GM20000 (cell line): ENCODE data around the gene TMEM167A.

ENCODE experiments used
- DNase-seq: peaks from one replicate; pipeline ENCODE4 v3.0.0; 2012; ENCODE audit warnings: low spot score
- TF ChIP-seq, protein P1 (sequence below): IDR thresholded peaks from 2 replicates; pipeline ENCODE4 v1.5.1; 2012; ENCODE audit warnings: mild to moderate bottlenecking, control low read depth; ENCODE audit errors: extremely low read depth, missing control alignments

The TMEM167A gene

DNA sequence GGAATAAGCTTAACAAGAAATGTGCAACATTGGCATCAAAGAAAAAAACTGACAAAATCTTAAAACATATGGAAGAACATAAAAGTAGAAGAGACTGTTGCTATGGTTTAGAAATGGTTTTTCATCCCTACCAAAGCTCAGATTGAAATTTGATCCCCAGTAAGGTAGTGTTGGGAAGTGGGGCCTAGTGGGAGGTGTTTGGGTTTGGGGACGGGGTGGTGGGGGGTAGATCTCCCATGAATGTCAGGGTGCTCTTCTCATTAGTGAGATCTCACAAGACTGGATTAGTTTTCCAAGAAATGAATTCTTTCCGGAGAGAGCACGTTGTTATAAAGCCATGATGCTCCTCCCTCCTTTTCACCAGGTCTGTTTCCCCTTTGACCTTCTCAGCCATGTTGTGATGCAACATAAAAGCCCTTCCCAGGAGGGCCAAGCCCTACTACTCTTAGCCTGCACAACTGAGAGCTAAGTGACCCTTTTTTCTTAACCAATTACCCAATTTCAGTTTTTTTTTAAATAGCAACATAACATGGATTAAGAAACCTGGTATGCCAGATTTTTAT, 10.6 kb downstream of the TMEM167A start:
- TF ChIP-seq, protein P1, sequence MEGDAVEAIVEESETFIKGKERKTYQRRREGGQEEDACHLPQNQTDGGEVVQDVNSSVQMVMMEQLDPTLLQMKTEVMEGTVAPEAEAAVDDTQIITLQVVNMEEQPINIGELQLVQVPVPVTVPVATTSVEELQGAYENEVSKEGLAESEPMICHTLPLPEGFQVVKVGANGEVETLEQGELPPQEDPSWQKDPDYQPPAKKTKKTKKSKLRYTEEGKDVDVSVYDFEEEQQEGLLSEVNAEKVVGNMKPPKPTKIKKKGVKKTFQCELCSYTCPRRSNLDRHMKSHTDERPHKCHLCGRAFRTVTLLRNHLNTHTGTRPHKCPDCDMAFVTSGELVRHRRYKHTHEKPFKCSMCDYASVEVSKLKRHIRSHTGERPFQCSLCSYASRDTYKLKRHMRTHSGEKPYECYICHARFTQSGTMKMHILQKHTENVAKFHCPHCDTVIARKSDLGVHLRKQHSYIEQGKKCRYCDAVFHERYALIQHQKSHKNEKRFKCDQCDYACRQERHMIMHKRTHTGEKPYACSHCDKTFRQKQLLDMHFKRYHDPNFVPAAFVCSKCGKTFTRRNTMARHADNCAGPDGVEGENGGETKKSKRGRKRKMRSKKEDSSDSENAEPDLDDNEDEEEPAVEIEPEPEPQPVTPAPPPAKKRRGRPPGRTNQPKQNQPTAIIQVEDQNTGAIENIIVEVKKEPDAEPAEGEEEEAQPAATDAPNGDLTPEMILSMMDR, result no peak
- no peak for DNase-seq

DNA sequence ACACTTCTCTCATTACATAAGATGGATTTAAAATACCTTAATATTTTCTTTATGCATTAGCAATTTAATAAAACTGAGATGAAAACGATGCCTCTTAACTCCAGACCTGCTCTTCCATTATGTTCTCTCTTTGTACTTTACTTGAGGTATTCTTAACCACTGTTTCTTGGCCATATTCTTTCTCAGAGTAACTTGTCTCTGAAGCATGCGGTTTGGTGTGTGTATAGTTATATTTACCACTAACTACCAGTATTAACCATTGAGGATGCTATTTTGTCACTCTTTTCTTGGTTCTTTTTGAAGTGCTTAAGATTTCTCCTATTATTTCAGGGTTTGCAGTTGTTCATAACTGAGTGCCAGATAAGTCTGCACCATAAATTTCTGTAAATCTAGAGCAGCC, 17.9 kb downstream of the TMEM167A start:
- TF ChIP-seq, protein P1, result no peak
- DNase-seq, result no peak

DNA sequence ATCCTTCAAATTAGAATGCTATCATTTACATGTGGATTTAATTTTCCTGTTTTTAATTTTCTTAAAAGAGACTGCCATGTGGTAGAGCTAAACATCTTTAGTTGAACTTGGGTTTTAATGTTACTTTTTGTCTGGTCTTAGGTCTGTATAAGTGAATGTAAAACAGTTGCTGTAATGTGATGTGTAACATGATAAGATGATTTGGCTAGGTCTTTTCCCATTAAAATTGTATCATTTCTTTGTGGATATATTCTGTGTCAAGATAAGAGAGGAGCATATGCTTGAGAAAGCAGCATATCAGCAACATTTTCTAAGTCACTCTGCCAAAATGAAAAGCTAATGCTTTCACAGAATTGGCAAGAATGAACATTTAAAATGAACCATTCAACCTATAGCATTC, 18.5 kb downstream of the TMEM167A start:
- no peak for DNase-seq
- TF ChIP-seq, protein P1, result no peak

DNA sequence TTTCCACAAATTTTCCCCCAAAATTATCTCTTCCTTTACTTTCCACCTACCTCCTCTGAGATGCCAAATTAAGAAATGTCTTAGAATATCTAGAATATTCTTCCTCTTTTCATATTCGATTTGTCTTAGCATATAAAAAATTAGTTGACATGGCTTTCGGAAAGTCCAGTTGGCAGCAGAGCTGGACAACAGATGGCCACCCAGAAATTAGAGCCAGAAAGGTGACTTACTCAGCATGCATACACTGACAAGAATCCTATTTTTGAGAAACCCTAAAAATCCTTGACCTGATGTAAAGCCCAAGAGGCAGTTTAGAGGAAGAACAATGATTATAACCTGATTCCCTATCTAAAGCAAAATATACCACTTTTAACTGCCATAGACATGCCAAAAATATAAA, 22.0 kb downstream of the TMEM167A start:
- no peak for DNase-seq

DNA sequence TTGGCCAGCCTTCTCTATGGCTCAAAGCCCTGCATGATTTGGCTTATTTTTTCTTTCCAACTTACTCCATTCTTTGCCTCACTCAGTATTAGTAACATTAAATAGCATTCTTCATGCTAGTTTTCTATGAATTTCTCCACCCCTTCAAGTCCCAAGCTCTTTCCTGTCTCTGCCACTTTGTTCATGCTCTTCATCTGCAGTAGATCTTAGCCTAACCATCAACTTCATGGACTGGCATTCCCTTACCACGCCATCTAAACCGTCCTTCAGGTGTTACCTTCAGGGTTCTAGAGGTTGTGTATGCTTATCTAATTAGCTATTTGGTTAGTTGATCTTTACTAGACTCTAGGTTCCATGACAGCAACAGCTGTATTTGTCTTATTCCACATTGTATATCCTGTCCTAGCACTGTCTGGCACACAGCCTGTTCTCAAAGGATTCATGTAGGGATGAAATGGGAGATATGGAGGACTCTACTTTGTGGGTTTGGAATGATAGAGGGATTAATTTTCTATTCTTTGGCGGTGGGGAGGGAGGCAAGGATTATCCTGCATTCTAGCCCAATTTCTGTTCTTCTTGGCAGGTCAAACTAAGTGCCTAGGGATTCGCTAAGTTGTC, 26.4 kb downstream of the TMEM167A start:
- TF ChIP-seq, protein P1, result no peak
- DNase-seq, result no peak

More for the DNA sequence above, 22.0 kb downstream of the TMEM167A start:
- TF ChIP-seq, protein P1, result no peak

DNA sequence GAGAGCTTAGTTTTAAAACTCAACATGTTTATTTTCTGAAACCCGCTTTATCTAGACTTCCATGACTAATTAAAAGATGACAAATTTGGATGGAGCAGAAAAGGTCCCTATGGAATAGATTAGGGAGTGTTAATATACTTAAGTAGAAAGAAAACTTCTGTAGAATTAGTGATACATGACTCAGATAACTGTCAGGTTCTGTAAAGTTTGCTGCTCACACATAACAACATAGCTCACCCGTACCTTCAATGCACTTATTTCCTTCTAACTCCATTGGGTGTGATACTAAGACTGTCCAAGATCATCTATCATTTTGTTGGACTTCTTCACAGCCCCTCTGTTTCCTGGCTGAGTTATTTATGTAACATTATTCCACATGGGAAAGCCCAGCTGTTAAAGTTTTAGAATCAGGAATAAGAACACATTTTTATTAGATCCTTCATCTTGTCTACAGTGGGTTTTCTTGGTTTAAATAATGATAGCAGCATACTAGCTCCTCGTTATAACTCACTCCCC, 27.8 kb downstream of the TMEM167A start:
- TF ChIP-seq, protein P1, result no peak
- no peak for DNase-seq

DNA sequence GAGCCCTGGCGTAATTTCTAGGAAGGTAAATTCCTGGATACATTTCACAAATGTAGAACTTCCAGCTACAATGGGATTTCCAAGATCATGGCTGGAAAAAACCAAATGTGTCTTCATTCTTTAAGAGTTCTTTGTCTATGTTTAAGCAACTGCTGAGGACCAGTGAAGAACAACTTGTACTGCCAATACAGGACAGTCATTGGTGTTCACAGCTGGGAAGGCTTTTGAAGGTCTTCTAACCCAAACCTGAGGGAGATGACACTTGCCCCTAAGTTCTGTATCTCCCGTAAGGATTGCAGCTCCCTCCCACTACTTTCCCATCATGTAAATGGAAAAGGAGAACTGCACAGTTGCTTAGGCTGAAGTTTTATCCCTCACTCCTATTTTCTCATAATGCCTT, 28.4 kb downstream of the TMEM167A start:
- TF ChIP-seq, protein P1, result no peak
- DNase-seq, result no peak
